ENCODE results near the gene WDR55.

WDR55 gene

GRCh38 chr5:140674629-140675028 lies 9.9 kb downstream of the WDR55 start:
- CTCF ChIA-PET, result interaction anchor here (1.5 kb wide), 1 partner anchor 16 kb away, joined by 7 read pairs; the partner anchor contains the start of genes HARS1 and HARS2
- TF ChIP-seq, protein P1, sequence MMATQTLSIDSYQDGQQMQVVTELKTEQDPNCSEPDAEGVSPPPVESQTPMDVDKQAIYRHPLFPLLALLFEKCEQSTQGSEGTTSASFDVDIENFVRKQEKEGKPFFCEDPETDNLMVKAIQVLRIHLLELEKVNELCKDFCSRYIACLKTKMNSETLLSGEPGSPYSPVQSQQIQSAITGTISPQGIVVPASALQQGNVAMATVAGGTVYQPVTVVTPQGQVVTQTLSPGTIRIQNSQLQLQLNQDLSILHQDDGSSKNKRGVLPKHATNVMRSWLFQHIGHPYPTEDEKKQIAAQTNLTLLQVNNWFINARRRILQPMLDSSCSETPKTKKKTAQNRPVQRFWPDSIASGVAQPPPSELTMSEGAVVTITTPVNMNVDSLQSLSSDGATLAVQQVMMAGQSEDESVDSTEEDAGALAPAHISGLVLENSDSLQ (IDR thresholded peaks at IDR 0.05), result no peak
- no peak for TF ChIP-seq HDGF (IDR thresholded peaks at IDR 0.05; ENCODE audit: borderline replicate concordance)
- TF ChIP-seq SP1 (IDR thresholded peaks at IDR 0.05), result no peak
- no peak for TF ChIP-seq ELF4 (IDR thresholded peaks at IDR 0.05)
- TF ChIP-seq NFRKB (IDR thresholded peaks at IDR 0.05), result no peak
- TF ChIP-seq TARDBP (IDR thresholded peaks at IDR 0.05), result no peak
- TF ChIP-seq CTBP1 (IDR thresholded peaks at IDR 0.05; ENCODE audit: borderline replicate concordance), result no peak
- TF ChIP-seq ZNF384 (IDR thresholded peaks at IDR 0.05), result no peak
- no peak for TF ChIP-seq FOXM1 (IDR thresholded peaks at IDR 0.05; ENCODE audit: borderline replicate concordance)
- no peak for TF ChIP-seq FOXA1 (IDR thresholded peaks at IDR 0.05)
- TF ChIP-seq LEF1 (IDR thresholded peaks at IDR 0.05; ENCODE audit: borderline replicate concordance), result no peak
- no peak for TF ChIP-seq SUZ12 (IDR thresholded peaks at IDR 0.05)
- TF ChIP-seq FOXK2 (IDR thresholded peaks at IDR 0.05), result no peak
- TF ChIP-seq BHLHE40 (IDR thresholded peaks at IDR 0.05; ENCODE audit: borderline replicate concordance), result no peak
- TF ChIP-seq ARNT (IDR thresholded peaks at IDR 0.05), result no peak
- TF ChIP-seq L3MBTL2 (conservative IDR thresholded peaks at IDR 0.05), result no peak
- DNase-seq (ENCODE audit: extremely low spot score), result no peak
- POLR2A ChIA-PET, result interaction anchor here (0.9 to 1.6 kb wide), 5 partner anchors 11 to 1294 kb away, joined by 3 to 13 read pairs (median 6); partner anchors contain the start of genes HARS1, HARS2, IK and NDUFA2

GRCh38 chr5:140677947-140678346 lies 13.2 kb downstream of the WDR55 start:
- CTCF ChIA-PET, result no interaction called here
- POLR2A ChIA-PET, result interaction anchor here (1.2 kb wide), 1 partner anchor 13 kb away, joined by 4 read pairs; the partner anchor contains the start of genes HARS1 and HARS2
- TF ChIP-seq SUZ12 (IDR thresholded peaks at IDR 0.05) (no peak), TARDBP (IDR thresholded peaks at IDR 0.05) (no peak), L3MBTL2 (conservative IDR thresholded peaks at IDR 0.05) (no peak), LEF1 (IDR thresholded peaks at IDR 0.05; ENCODE audit: borderline replicate concordance) (no peak), HDGF (IDR thresholded peaks at IDR 0.05; ENCODE audit: borderline replicate concordance) (no peak)
- TF ChIP-seq, protein P1 (IDR thresholded peaks at IDR 0.05), result no peak
- no peak for DNase-seq (ENCODE audit: extremely low spot score)

DNA sequence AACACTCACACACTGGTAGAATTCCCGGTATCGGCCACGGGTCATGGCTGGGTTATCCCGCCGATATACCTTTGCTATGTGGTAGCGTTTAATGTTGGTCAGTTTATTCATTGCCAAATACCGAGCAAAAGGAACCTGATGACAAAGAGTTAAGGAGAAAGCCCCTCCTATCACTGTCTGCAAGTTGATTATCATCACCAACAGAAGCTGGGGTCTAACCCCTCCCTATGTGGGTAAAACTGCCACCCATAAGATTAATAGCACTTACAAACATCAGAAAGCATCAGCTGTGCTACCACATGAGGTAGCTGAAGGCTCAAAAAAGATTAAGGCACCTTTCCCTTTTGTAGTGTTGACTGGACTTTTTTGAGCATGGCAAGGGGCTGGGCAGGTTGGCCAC lies 14.3 kb downstream of the WDR55 start:
- TF ChIP-seq SUZ12 (IDR thresholded peaks at IDR 0.05) (no peak), ARNT (IDR thresholded peaks at IDR 0.05) (no peak), FOXA1 (IDR thresholded peaks at IDR 0.05) (no peak), TARDBP (IDR thresholded peaks at IDR 0.05) (no peak), ELF4 (IDR thresholded peaks at IDR 0.05) (no peak), HDGF (IDR thresholded peaks at IDR 0.05; ENCODE audit: borderline replicate concordance) (no peak), FOXK2 (IDR thresholded peaks at IDR 0.05) (no peak), NFRKB (IDR thresholded peaks at IDR 0.05) (no peak), BHLHE40 (IDR thresholded peaks at IDR 0.05; ENCODE audit: borderline replicate concordance) (no peak), CTBP1 (IDR thresholded peaks at IDR 0.05; ENCODE audit: borderline replicate concordance) (no peak), SP1 (IDR thresholded peaks at IDR 0.05) (no peak), FOXM1 (IDR thresholded peaks at IDR 0.05; ENCODE audit: borderline replicate concordance) (no peak), L3MBTL2 (conservative IDR thresholded peaks at IDR 0.05) (no peak), ZNF384 (IDR thresholded peaks at IDR 0.05) (no peak), LEF1 (IDR thresholded peaks at IDR 0.05; ENCODE audit: borderline replicate concordance) (no peak)
- TF ChIP-seq, protein P1 (IDR thresholded peaks at IDR 0.05), result no peak
- no peak for DNase-seq (ENCODE audit: extremely low spot score)
- CTCF ChIA-PET, result no interaction called here

DNA sequence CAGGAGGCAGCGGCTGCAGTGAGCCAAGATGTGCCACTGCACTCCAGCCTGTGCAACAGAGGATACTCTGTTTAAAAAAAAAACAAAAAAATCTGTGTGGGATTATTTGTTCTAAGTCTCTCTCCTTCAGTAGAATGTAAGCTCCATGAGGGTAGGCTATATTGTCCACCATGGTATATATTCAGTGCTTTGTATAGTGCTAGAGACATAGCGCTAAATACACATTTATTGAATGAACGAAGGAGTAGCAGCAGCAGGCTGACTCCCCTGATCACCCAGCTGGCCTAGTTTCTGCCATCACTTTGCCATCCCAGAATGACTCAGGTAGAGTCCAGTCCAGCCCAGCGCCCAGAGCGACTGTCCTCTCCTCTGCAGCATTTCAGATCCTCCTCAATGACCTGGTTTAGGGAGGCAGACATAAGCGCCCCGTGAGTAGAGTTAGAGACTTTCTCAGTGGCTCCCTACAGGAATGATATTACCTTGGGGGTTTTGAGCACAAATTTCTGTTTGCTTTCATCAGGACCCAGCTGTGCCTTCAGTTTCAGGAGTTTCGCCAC lies 25.8 kb downstream of the WDR55 start:
- ChIA-PET CTCF (interaction anchor here (0.9 to 1.2 kb wide), 3 partner anchors 16 to 446 kb away, joined by 3 to 7 read pairs (median 3); no protein-coding TSS in a partner anchor), POLR2A (interaction anchor here (0.7 to 2.2 kb wide), 26 partner anchors 9 to 538 kb away, joined by 3 to 34 read pairs (median 6); partner anchors contain the start of genes ANKHD1, DND1, EIF4EBP3 and HBEGF)
- TF ChIP-seq CTBP1 (IDR thresholded peaks at IDR 0.05; ENCODE audit: borderline replicate concordance), result no peak
- TF ChIP-seq HDGF (IDR thresholded peaks at IDR 0.05; ENCODE audit: borderline replicate concordance), result no peak
- no peak for TF ChIP-seq TARDBP (IDR thresholded peaks at IDR 0.05)
- no peak for TF ChIP-seq SP1 (IDR thresholded peaks at IDR 0.05)
- no peak for TF ChIP-seq ARNT (IDR thresholded peaks at IDR 0.05)
- TF ChIP-seq, protein P1 (IDR thresholded peaks at IDR 0.05), result no peak
- TF ChIP-seq FOXM1 (IDR thresholded peaks at IDR 0.05; ENCODE audit: borderline replicate concordance), result no peak
- no peak for DNase-seq (ENCODE audit: extremely low spot score)

More for the DNA sequence above, 14.3 kb downstream of the WDR55 start:
- POLR2A ChIA-PET, result no interaction called here

Measured in HEK293T (cell line).